Measurements from ENCODE around the gene SLC4A1.

The SLC4A1 gene

DNA sequence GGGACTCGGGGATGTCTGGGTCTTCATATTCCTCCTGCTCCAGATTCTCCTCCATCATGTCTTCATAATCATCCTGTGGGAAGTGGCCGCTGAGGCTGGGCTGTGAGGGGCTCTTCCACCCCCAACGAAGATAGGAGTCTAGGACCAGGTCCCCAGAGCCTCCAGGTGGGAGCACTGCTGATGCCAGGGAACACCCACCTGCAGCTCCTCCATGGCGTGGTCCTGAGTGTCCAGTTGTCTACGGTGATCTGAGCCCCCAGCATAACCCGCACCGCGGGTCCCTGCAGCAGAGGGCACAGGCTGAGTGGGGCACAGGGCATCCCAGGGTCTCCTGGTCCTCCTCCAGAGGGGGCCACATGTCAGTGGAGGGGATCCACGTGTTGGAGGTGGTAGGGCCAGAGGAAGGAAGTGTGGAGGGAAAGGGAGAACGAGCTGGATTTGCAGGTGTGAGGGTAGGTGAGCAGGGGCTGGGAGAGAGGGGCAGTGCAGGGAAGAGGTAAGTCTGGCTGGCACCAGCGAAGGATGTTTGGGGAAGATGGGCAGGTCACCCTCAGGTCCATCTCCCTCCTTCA lies 5.2 kb downstream of the SLC4A1 start:
- DNase-seq (no peak), ATAC-seq (ENCODE audit: insufficient read depth, low read depth) (no peak)
- Histone ChIP-seq H2AFZ (ENCODE audit: low read depth, low read length) (no peak overlapping the region), H3K27ac (ENCODE audit: low read length) (no peak overlapping the region), H3K9me3 (ENCODE audit: insufficient read depth, low read length, severe bottlenecking) (no peaks in the 10 kb centered on the region), H3K4me3 (ENCODE audit: low read depth in 1 of 2, low read length in 2 of 2) (no peak overlapping the region), H3K79me2 (ENCODE audit: insufficient read depth, low read length) (no peaks in the 10 kb centered on the region), H4K20me1 (ENCODE audit: insufficient read depth, low read length) (no peaks in the 10 kb centered on the region), H3K4me2 (ENCODE audit: insufficient read depth, low read length) (no peak overlapping the region), H3K9ac (ENCODE audit: low read depth, low read length) (no peak overlapping the region), H3K4me1 (ENCODE audit: insufficient read depth, low read length) (no peaks in the 10 kb centered on the region), H3K36me3 (ENCODE audit: insufficient read depth, low read length) (no peaks in the 10 kb centered on the region), H3K27me3 (ENCODE audit: insufficient read depth, low read length, poor library complexity) (peaks cover 2% of the 10 kb centered on the region)
- TF ChIP-seq, protein P1, sequence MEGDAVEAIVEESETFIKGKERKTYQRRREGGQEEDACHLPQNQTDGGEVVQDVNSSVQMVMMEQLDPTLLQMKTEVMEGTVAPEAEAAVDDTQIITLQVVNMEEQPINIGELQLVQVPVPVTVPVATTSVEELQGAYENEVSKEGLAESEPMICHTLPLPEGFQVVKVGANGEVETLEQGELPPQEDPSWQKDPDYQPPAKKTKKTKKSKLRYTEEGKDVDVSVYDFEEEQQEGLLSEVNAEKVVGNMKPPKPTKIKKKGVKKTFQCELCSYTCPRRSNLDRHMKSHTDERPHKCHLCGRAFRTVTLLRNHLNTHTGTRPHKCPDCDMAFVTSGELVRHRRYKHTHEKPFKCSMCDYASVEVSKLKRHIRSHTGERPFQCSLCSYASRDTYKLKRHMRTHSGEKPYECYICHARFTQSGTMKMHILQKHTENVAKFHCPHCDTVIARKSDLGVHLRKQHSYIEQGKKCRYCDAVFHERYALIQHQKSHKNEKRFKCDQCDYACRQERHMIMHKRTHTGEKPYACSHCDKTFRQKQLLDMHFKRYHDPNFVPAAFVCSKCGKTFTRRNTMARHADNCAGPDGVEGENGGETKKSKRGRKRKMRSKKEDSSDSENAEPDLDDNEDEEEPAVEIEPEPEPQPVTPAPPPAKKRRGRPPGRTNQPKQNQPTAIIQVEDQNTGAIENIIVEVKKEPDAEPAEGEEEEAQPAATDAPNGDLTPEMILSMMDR (IDR thresholded peaks at IDR 0.05; ENCODE audit: borderline replicate concordance, extremely low read depth, low read length, poor library complexity, severe bottlenecking): no peak
- no peak for TF ChIP-seq EZH2 (IDR thresholded peaks at IDR 0.05; ENCODE audit: borderline replicate concordance, low read depth, low read length, severe bottlenecking)

DNA sequence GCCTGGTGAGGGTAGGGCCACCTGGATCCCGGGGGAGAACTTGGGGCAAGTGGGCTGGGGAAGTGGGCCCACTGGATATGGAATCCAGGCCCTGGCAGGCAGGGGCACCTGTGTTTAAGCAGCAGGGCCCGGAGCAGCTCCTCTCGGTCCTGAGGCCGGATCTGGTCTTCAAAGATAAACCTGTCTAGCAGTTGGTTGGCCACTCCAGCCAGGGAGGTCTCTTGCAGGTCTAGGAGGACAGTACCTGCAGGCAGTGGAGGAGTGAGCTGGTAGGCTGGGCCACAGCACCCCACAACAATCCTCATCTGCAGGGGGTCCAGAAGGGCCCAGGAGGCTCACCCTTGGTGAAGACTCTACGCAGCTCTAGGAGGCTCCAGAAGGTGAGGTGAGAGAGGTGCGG lies 7.6 kb downstream of the SLC4A1 start:
- DNase-seq: no peak
- TF ChIP-seq EZH2 (IDR thresholded peaks at IDR 0.05; ENCODE audit: borderline replicate concordance, low read depth, low read length, severe bottlenecking): no peak
- TF ChIP-seq, protein P1 (IDR thresholded peaks at IDR 0.05; ENCODE audit: borderline replicate concordance, extremely low read depth, low read length, poor library complexity, severe bottlenecking): no peak
- Histone ChIP-seq H3K36me3 (ENCODE audit: insufficient read depth, low read length) (no peaks in the 10 kb centered on the region), H4K20me1 (ENCODE audit: insufficient read depth, low read length) (no peaks in the 10 kb centered on the region), H2AFZ (ENCODE audit: low read depth, low read length) (no peak overlapping the region), H3K4me1 (ENCODE audit: insufficient read depth, low read length) (no peaks in the 10 kb centered on the region), H3K27ac (ENCODE audit: low read length) (no peak overlapping the region), H3K79me2 (ENCODE audit: insufficient read depth, low read length) (no peaks in the 10 kb centered on the region), H3K4me3 (ENCODE audit: low read depth in 1 of 2, low read length in 2 of 2) (no peak overlapping the region), H3K9me3 (ENCODE audit: insufficient read depth, low read length, severe bottlenecking) (no peaks in the 10 kb centered on the region), H3K27me3 (ENCODE audit: insufficient read depth, low read length, poor library complexity) (peaks cover 2% of the 10 kb centered on the region), H3K9ac (ENCODE audit: low read depth, low read length) (no peak overlapping the region), H3K4me2 (ENCODE audit: insufficient read depth, low read length) (no peak overlapping the region)
- ATAC-seq (ENCODE audit: insufficient read depth, low read depth): no peak

DNA sequence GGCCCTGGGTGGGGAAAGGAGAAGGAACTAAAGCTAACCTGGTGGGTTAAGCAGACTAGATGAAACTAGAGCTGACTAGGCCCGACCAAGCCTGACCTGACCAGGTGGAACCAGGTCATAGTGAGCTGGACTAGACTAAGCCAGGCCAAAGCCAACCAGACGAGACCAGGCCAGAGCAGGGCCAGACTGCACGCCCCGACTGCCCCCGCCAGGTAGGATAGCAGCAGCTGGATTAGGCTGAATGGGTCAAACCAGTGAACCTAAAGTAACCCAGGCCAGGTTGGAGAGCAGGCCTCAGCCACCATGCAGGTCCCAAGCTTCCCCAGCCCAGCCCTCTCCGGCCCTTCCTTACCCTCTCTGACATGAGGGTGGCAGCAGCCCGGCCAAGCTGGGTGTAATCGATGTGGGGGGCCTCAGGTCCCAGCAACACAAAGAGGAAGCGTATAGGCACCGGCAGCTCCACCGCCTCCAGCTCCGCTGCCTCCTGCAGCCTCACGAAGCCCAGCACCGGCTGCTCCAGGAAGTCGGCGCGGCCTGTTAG lies 9.1 kb downstream of the SLC4A1 start:
- Histone ChIP-seq H3K27ac (ENCODE audit: low read length) (no peak overlapping the region), H3K4me3 (ENCODE audit: low read depth in 1 of 2, low read length in 2 of 2) (no peak overlapping the region), H3K4me1 (ENCODE audit: insufficient read depth, low read length) (no peaks in the 10 kb centered on the region), H2AFZ (ENCODE audit: low read depth, low read length) (no peak overlapping the region), H3K79me2 (ENCODE audit: insufficient read depth, low read length) (no peaks in the 10 kb centered on the region), H3K9me3 (ENCODE audit: insufficient read depth, low read length, severe bottlenecking) (no peaks in the 10 kb centered on the region), H3K27me3 (ENCODE audit: insufficient read depth, low read length, poor library complexity) (peaks cover 2% of the 10 kb centered on the region), H3K36me3 (ENCODE audit: insufficient read depth, low read length) (no peaks in the 10 kb centered on the region), H4K20me1 (ENCODE audit: insufficient read depth, low read length) (no peaks in the 10 kb centered on the region), H3K4me2 (ENCODE audit: insufficient read depth, low read length) (no peak overlapping the region), H3K9ac (ENCODE audit: low read depth, low read length) (no peak overlapping the region)
- ATAC-seq (ENCODE audit: insufficient read depth, low read depth) (no peak), DNase-seq (no peak)
- TF ChIP-seq EZH2 (IDR thresholded peaks at IDR 0.05; ENCODE audit: borderline replicate concordance, low read depth, low read length, severe bottlenecking): no peak
- TF ChIP-seq, protein P1 (IDR thresholded peaks at IDR 0.05; ENCODE audit: borderline replicate concordance, extremely low read depth, low read length, poor library complexity, severe bottlenecking): no peak

Data from DND-41 (cell line).